Ovary (tissue), 9 donors: ENCODE results near the gene STK32C. TPM values are rescaled to one million over a fixed set of nuclear protein-coding genes. Genes with fewer than 3 reads are reported as not detected.
A peak's percentile ranks its signal among the peaks of the same experiment; 100 is the strongest.

Source experiments
- DNase-seq, 5 donors: peaks; one replicate each; pipeline ENCODE4 v3.0.0-alpha.2; 2019 to 2020
- H3K27ac ChIP-seq, 2 donors: fragments of 200-600 bp; one replicate each; pipeline versions ENCODE4 v1.5.1 to v1.8.0; 2019 to 2022
- H3K27me3 ChIP-seq: fragments of 200-600 bp; one replicate; pipeline ENCODE4 v1.8.0; 2022
- H3K36me3 ChIP-seq: fragments of 200-600 bp; sonication (generic); one replicate; pipeline ENCODE4 v1.5.1; 2019
- H3K4me1 ChIP-seq: one replicate; pipeline ENCODE4 v1.8.1; 2013; ENCODE audit warnings: mild to moderate bottlenecking, moderate library complexity; ENCODE audit not compliant: insufficient read depth
- H3K4me3 ChIP-seq: fragments of 200-600 bp; sonication (generic); one replicate; pipeline ENCODE4 v1.5.1; 2017
- H3K9me3 ChIP-seq, 2 donors: fragments of 200-600 bp in 1 of 2; sonication (generic) in 1 of 2; one replicate each; pipeline versions ENCODE4 v1.5.1 to v1.8.1; 2013 to 2019; ENCODE audit warnings: mild to moderate bottlenecking in 1 of 2, moderate library complexity in 1 of 2
- EP300 ChIP-seq: sonication (generic); formaldehyde crosslinking; IDR thresholded peaks from one replicate; pipeline ENCODE4 v1.6.1; 2017; ENCODE audit warnings: antibody characterized with exemption
- POLR2A ChIP-seq: fragments of 450-650 bp; IDR thresholded peaks from one replicate; pipeline ENCODE4 v1.6.1; 2017; ENCODE audit warnings: antibody characterized with exemption, mild to moderate bottlenecking, moderate library complexity
- WGBS, 3 donors: extraction: QIAGEN DNeasy Blood & Tissue Kit in 1 of 3; methylation state at CpG; one replicate each; pipeline versions ENCODE4 v1.1.5 to v1.1.7; 2013 to 2017; 5-methylcytosine and 5-hydroxymethylcytosine counted together
- intact Hi-C, 4 donors: fragments of 100-400 bp; cut with DNase I; formaldehyde crosslinking; loops; one replicate each; pipeline versions ENCODE4 v1.11.0 to v1.15.1; 2022 to 2023
- polyA plus RNA-seq, 2 donors: library from polyadenylated mRNA; stranded (reverse); fragments of 200-250 nt in 1 of 2; fragments of 350-450 nt in 1 of 2; fragmentation: Illumina TruSeq in 1 of 2; extraction: RNeasy Lipid Tissue Mini Kit (QIAGEN cat#74804) in 1 of 2; gene quantifications; one replicate each; pipeline ENCODE4 v1.2.3, GENCODE V29; 2013 to 2014
- total RNA-seq, 7 donors: library from RNA; depleted of rRNA in 2 of 7; stranded (reverse); fragments of >200 nt in 2 of 7; fragmentation: NEBNext Ultra II Directional in 3 of 7; extraction: Animal tissue kit (Norgen Biotek cat#: 25700) in 3 of 7; gene quantifications; one replicate each; pipeline versions ENCODE4 v1.1.0 to v1.2.4, GENCODE V29; 2016 to 2023
- TF ChIP-seq, protein P1 (sequence below), 3 donors: fragments of 450-650 bp in 2 of 3; fragments of 200-600 bp in 1 of 3; IDR thresholded peaks; one replicate each; pipeline versions ENCODE4 v1.5.1 to v1.8.0; 2016 to 2022; ENCODE audit warnings: antibody characterized with exemption in 3 of 3, mild to moderate bottlenecking in 1 of 3
- donor health status: DM: no; HTN: no; CAD: no; lungs with moderate emphysema.
- donor health status: DM: no; HTN: no; CAD: no.
- donor health status: Bipolar disorder and iron deficiency.
- donor health status: DM: yes; HTN: yes; CAD: no.
- donor health status: DM: no; HTN: no; CAD: no.
- donor health status: DM: yes; HTN: yes; CAD: no.

STK32C gene
- total and polyA plus RNA-seq, 9 donors = 2.6 to 13.8 (median 8.8) TPM

DNA sequence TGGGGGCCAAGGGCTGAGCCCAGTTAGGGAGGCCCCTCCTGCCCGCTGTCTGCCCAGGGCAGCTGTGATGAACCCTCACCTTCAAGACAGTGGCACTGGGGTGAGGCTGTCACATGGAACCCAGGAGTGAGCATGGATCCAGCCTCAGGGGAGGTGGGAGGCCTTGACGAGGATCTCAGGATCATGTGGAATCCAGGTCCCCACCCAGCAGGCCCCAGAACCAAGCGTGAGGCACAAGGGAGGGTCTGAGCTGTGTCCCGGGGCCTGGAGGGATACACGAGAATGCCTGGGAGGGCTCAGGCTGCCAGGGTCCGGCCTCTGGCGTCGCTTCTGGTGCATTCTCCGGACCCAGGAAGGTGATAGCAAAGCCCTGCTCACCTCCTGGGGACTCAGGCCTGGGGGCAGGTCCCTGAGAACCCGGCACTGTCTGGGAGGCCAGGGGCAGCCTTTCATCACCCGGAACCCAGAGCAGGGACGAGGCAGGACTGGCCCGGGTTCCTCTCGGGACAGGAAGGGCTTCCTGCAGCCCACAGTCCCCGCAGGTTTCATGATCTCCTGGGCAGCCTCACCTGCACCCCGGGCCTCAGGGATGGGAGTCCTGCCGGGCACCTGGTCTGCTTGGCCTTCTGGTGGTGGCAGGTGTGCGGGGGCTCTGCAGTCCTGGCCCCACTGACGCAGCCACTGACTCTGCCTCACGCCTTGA is 103.5 kb downstream of the STK32C start:
- 83 to 85% (median 84%) methylated on average over 15 to 20 of the region's 20 CpGs for WGBS, 3 donors
- Histone ChIP-seq H3K27ac (no peak overlapping the region), H3K4me1 (no peaks in the 10 kb centered on the region), H3K9me3 (no peaks in the 10 kb centered on the region), H3K27me3 (no peaks in the 10 kb centered on the region), H3K36me3 (no peaks in the 10 kb centered on the region), H3K4me3 (no peak overlapping the region)
- TF ChIP-seq POLR2A (no peak), EP300 (no peak)
- TF ChIP-seq, protein P1, sequence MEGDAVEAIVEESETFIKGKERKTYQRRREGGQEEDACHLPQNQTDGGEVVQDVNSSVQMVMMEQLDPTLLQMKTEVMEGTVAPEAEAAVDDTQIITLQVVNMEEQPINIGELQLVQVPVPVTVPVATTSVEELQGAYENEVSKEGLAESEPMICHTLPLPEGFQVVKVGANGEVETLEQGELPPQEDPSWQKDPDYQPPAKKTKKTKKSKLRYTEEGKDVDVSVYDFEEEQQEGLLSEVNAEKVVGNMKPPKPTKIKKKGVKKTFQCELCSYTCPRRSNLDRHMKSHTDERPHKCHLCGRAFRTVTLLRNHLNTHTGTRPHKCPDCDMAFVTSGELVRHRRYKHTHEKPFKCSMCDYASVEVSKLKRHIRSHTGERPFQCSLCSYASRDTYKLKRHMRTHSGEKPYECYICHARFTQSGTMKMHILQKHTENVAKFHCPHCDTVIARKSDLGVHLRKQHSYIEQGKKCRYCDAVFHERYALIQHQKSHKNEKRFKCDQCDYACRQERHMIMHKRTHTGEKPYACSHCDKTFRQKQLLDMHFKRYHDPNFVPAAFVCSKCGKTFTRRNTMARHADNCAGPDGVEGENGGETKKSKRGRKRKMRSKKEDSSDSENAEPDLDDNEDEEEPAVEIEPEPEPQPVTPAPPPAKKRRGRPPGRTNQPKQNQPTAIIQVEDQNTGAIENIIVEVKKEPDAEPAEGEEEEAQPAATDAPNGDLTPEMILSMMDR (IDR thresholded peaks at IDR 0.05) = no peak
- peak in 1 of 5 donors; percentile 9 for DNase-seq
- intact Hi-C loops = no loop called here

GRCh38 chr10:132203256-132204077 is 104.3 kb downstream of the STK32C start:
- Histone ChIP-seq H3K27ac (no peak overlapping the region), H3K36me3 (no peaks in the 10 kb centered on the region), H3K4me1 (no peaks in the 10 kb centered on the region), H3K27me3 (no peaks in the 10 kb centered on the region), H3K4me3 (no peak overlapping the region), H3K9me3 (no peaks in the 10 kb centered on the region)
- intact Hi-C loops = no loop called here
- TF ChIP-seq, protein P1 (IDR thresholded peaks at IDR 0.05) = no peak
- TF ChIP-seq POLR2A = no peak
- TF ChIP-seq EP300 = no peak
- 87 to 93% (median 88%) methylated on average over 31 to 34 of the region's 34 CpGs for WGBS, 3 donors
- peak in 1 of 5 donors; percentile 17 for DNase-seq

- Histone ChIP-seq H3K27me3 (no peaks in the 10 kb centered on the region), H3K4me3 (no peak overlapping the region), H3K36me3 (no peaks in the 10 kb centered on the region), H3K9me3 (no peaks in the 10 kb centered on the region), H3K4me1 (no peaks in the 10 kb centered on the region), H3K27ac (no peak overlapping the region)
- peak in 1 of 5 donors; percentile 14 for DNase-seq
- intact Hi-C loops = no loop called here
- TF ChIP-seq, protein P1 (IDR thresholded peaks at IDR 0.05) = no peak
- TF ChIP-seq POLR2A (no peak), EP300 (no peak)
- 88 to 89% (median 88%) methylated on average over 44 to 48 of the region's 48 CpGs for WGBS, 3 donors
These were observed 105.4 kb downstream of the STK32C start for GRCh38 chr10:132202070-132202970.
